SW 1271 (cell line): ENCODE measurements around the gene UBAP2L.
A peak's percentile ranks its signal among the peaks of the same experiment; 100 is the strongest.
"Not testable (repeated sequence)": the region's sequence is repeated elsewhere in the genome, so short reads cannot be mapped to it uniquely, and the experiment has no call there.

Experiments used
- DNase-seq, 2 experiments: peaks; one replicate each; lab custom pipeline; 2025; lab: John Stamatoyannopoulos, UW

The UBAP2L gene

GRCh38 chr1:154253671-154254070 is 32.9 kb downstream of the UBAP2L start:
- DNase-seq: no peak

- no peak for DNase-seq
Observed at GRCh38 chr1:154256686-154257085, 35.9 kb downstream of the UBAP2L start.

- DNase-seq: no peak
Observed at GRCh38 chr1:154258784-154259183, 38.0 kb downstream of the UBAP2L start.

GRCh38 chr1:154260127-154260526 is 39.4 kb downstream of the UBAP2L start:
- no peak for DNase-seq

GRCh38 chr1:154263465-154264332 is 42.9 kb downstream of the UBAP2L start:
- DNase-seq: no peak

GRCh38 chr1:154264454-154264853 is 43.7 kb downstream of the UBAP2L start:
- DNase-seq: no peak

GRCh38 chr1:154265586-154265985 is 44.8 kb downstream of the UBAP2L start:
- DNase-seq: no peak

- no peak for DNase-seq
Observed at GRCh38 chr1:154270833-154271232, 50.1 kb downstream of the UBAP2L start.

- peak; percentile 81 to 91 for DNase-seq
Observed at GRCh38 chr1:154272217-154272998, 51.7 kb downstream of the UBAP2L start, which contains the start of gene HAX1. TSS of gene HAX1 (plus strand) at chr1:154272629. CDS start at chr1:154272724, 95 bp downstream.

GRCh38 chr1:154272999-154273563 is 52.3 kb downstream of the UBAP2L start:
- DNase-seq: no peak

- DNase-seq: no peak
Observed at GRCh38 chr1:154276797-154277196, 56.0 kb downstream of the UBAP2L start.

- DNase-seq: not testable (repeated sequence)
Observed at GRCh38 chr1:154287591-154287990, 66.8 kb downstream of the UBAP2L start.

GRCh38 chr1:154288661-154289060 is 67.9 kb downstream of the UBAP2L start:
- no peak for DNase-seq

GRCh38 chr1:154290921-154291320 is 70.2 kb downstream of the UBAP2L start:
- no peak for DNase-seq

- peak in 1 of 2 experiments; percentile 30 for DNase-seq
Observed at GRCh38 chr1:154295408-154296235, 74.9 kb downstream of the UBAP2L start.

GRCh38 chr1:154301582-154301981 is 80.8 kb downstream of the UBAP2L start:
- DNase-seq: no peak

- DNase-seq: no peak
Observed at GRCh38 chr1:154304664-154305337, 84.0 kb downstream of the UBAP2L start.

GRCh38 chr1:154306151-154306550 is 85.4 kb downstream of the UBAP2L start:
- DNase-seq: no peak

GRCh38 chr1:154307670-154308270 is 87.0 kb downstream of the UBAP2L start:
- not testable (repeated sequence) for DNase-seq

- DNase-seq: not testable (repeated sequence)
Observed at GRCh38 chr1:154309136-154309535, 88.4 kb downstream of the UBAP2L start.
